GM23248 (cell line): Measurements from ENCODE around the gene ACOT7.

Experiments used
- EZH2 ChIP-seq: fragments of 200-600 bp; sonication (generic); IDR thresholded peaks from 2 replicates; pipeline ENCODE4 v1.6.1; 2018; ENCODE audit warnings: antibody characterized with exemption, mild to moderate bottlenecking; ENCODE audit not compliant: insufficient read depth, poor library complexity, severe bottlenecking
- EZH2phosphoT487 ChIP-seq: fragments of 200-600 bp; sonication (generic); IDR thresholded peaks from 2 replicates; pipeline ENCODE4 v1.6.1; 2018; ENCODE audit warnings: antibody characterized with exemption, moderate library complexity, mild to moderate bottlenecking, low read depth; ENCODE audit not compliant: insufficient read depth

DNA sequence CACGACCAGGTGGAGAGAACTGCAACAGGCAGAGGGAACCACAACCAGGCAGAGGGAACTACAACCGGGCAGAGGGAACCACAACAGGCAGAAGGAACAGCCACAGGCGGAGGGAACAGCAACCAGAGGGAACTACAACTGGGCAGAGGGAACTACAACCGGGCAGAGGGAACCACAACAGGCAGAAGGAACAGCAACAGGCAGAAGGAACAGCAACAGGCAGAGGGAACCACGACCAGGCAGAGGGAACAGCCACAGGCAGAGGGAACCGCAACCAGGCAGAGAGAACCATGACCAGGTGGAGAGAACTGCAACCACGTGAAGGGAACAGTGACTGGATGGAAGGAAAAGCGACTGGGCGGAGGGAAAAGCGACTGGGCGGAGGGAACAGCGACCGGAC lies 85.1 kb downstream of the ACOT7 start:
- TF ChIP-seq EZH2phosphoT487 (no peak), EZH2 (no peak)
